Measurements from ENCODE around the gene GRIP2.

DNA sequence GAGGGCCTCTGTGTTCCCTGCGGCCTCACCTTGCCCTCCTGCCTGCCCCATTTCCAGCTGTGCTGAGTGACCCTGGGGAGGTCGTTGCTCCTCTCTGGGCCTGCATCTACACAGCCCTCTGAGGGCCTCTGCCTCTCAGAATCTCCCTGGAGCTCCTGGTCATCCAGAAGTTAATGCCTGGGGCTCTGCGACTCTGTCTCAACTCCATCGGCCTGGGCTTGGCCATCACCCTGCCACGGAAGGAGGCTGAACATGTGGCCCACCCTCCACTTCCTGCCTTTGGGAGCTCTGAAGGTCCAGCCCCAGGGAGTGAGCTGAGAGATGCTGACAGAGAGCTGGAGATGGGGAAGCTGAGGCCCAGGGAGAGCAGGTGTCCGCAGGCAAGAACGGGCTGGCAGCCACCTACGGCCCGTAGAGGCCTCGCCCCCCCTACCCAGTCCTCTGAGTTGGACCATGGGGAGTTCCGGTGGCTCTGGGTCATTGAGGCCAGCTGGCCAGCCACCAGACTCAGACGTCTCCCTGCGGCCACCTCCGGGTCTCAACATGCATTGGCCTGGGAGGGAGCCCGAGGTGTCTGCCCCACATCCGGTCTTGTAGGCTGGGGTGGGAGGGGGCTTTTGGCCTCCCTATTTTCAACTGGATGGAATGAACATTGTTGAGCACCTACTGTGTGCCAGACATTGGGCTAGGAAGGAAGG is 34.2 kb downstream of the GRIP2 start:
- TF ChIP-seq, protein P1, sequence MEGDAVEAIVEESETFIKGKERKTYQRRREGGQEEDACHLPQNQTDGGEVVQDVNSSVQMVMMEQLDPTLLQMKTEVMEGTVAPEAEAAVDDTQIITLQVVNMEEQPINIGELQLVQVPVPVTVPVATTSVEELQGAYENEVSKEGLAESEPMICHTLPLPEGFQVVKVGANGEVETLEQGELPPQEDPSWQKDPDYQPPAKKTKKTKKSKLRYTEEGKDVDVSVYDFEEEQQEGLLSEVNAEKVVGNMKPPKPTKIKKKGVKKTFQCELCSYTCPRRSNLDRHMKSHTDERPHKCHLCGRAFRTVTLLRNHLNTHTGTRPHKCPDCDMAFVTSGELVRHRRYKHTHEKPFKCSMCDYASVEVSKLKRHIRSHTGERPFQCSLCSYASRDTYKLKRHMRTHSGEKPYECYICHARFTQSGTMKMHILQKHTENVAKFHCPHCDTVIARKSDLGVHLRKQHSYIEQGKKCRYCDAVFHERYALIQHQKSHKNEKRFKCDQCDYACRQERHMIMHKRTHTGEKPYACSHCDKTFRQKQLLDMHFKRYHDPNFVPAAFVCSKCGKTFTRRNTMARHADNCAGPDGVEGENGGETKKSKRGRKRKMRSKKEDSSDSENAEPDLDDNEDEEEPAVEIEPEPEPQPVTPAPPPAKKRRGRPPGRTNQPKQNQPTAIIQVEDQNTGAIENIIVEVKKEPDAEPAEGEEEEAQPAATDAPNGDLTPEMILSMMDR (IDR thresholded peaks at IDR 0.05) = no peak
- no peak for TF ChIP-seq POLR2A (IDR thresholded peaks at IDR 0.05)

All from ovary (tissue), 3 donors.